GM12878 (cell line): ENCODE measurements around the gene TOE1. TPM values are rescaled to one million over a fixed set of nuclear protein-coding genes. Genes with fewer than 3 reads are reported as not detected.

Experiments used
- ATAC-seq: fragments of 200-7000 bp; cut with Tn5 transposase; 3 replicates; pipeline ENCODE4 v1.9.1; 2020; ENCODE audit warnings: mild to moderate bottlenecking, moderate library complexity
- BruUV-seq: library from RNA; stranded (reverse); fragments of 400-500 nt; replicated peaks from 2 replicates; lab custom pipeline; 2021; lab: Mats Ljungman, UMichigan
- CTCF ChIA-PET: fragments of 300-600 bp; sonication (Branson Sonifier 250); formaldehyde crosslinking; extraction: SDS; loops from one replicate; lab custom pipeline; 2021; ENCODE audit warnings: inconsistent platforms; lab: Yijun Ruan, JAX
- POLR2A ChIA-PET: fragments of 350-600 bp; formaldehyde crosslinking; extraction: SDS; loops from one replicate; lab custom pipeline; 2021; ENCODE audit warnings: inconsistent platforms; lab: Charles Lee
- RAD21 ChIA-PET: fragments of 300-600 bp; sonication (Branson Sonifier 250); formaldehyde crosslinking; loops from one replicate; lab custom pipeline; 2023; ENCODE audit warnings: antibody characterized with exemption; ENCODE audit not compliant: unreplicated experiment; lab: Charles Lee
- SMC1A ChIA-PET: fragments of 300-600 bp; sonication (Branson Sonifier 250); formaldehyde crosslinking; loops from one replicate; lab custom pipeline; 2023; ENCODE audit not compliant: unreplicated experiment, uncharacterized antibody; lab: Charles Lee
- DNase-seq: peaks from one replicate; pipeline ENCODE4 v3.0.0-alpha.2; 2011; ENCODE audit warnings: low read depth, low spot score
- FAIRE-seq: peaks from 3 replicates; lab custom pipeline; 2011; peaks lifted over from hg19 to GRCh38; lab: Jason Lieb, UNC
- H2AFZ ChIP-seq: 2 replicates; pipeline ENCODE4 v1.6.0; 2011; ENCODE audit warnings: low read depth, low read length, control low read depth; ENCODE audit not compliant: control insufficient read depth
- H3K27ac ChIP-seq: 2 replicates; pipeline ENCODE4 v1.5.1; 2011; ENCODE audit warnings: control low read depth; ENCODE audit not compliant: control insufficient read depth, insufficient read depth
- H3K27me3 ChIP-seq, 2 experiments: replicated peaks in 1 of 2; 2 replicates each; pipeline versions ENCODE4 v1.6.0 to v1.6.1; 2011; ENCODE audit warnings: low read length in 1 of 2; ENCODE audit not compliant: control insufficient read depth in 2 of 2, insufficient read depth in 2 of 2
- H3K36me3 ChIP-seq, 2 experiments: 2 replicates each; pipeline ENCODE4 v1.5.1; 2011; ENCODE audit warnings: low read length in 1 of 2; ENCODE audit not compliant: control insufficient read depth in 2 of 2, insufficient read depth in 2 of 2
- H3K4me1 ChIP-seq: 2 replicates; pipeline ENCODE4 v1.6.1; 2011; ENCODE audit warnings: mild to moderate bottlenecking, low read length, moderate library complexity, mixed read lengths; ENCODE audit not compliant: control insufficient read depth, insufficient read depth
- H3K4me2 ChIP-seq: 2 replicates; pipeline ENCODE4 v1.6.0; 2011; ENCODE audit warnings: control low read depth; ENCODE audit not compliant: control insufficient read depth, insufficient read depth
- H3K4me3 ChIP-seq: fragments of 200-600 bp; sonication (generic); 2 replicates; pipeline ENCODE4 v1.5.1; 2016
- H3K79me2 ChIP-seq: 2 replicates; pipeline ENCODE4 v1.6.0; 2011; ENCODE audit warnings: low read length; ENCODE audit not compliant: control insufficient read depth, insufficient read depth
- H3K9ac ChIP-seq: 2 replicates; pipeline ENCODE4 v1.8.0; 2011; ENCODE audit warnings: low read length, control low read depth, mixed read lengths; ENCODE audit not compliant: control insufficient read depth, insufficient read depth
- H3K9me3 ChIP-seq: replicated peaks from 3 replicates; pipeline ENCODE4 v1.5.1; 2011; ENCODE audit warnings: mild to moderate bottlenecking, low read length; ENCODE audit not compliant: control insufficient read depth, insufficient read depth
- H4K20me1 ChIP-seq: 2 replicates; pipeline ENCODE4 v1.6.0; 2011; ENCODE audit not compliant: control insufficient read depth, insufficient read depth
- BCL11A ChIP-seq: IDR thresholded peaks from 2 replicates; pipeline ENCODE4 v1.6.1; 2011; ENCODE audit warnings: low read depth, low read length
- BCL3 ChIP-seq: IDR thresholded peaks from 2 replicates; pipeline ENCODE4 v1.6.1; 2011; ENCODE audit warnings: borderline replicate concordance, low read depth, mild to moderate bottlenecking, moderate library complexity, low read length; ENCODE audit not compliant: insufficient read depth, poor library complexity, severe bottlenecking
- CBX3 ChIP-seq: fragments of 200-600 bp; sonication (generic); IDR thresholded peaks from 2 replicates; pipeline ENCODE4 v1.6.1; 2016; ENCODE audit warnings: low read depth, borderline replicate concordance
- CHD1 ChIP-seq: IDR thresholded peaks from 2 replicates; pipeline ENCODE4 v1.6.1; 2012; ENCODE audit warnings: low read depth, low read length, improper control_type of control experiment
- ETV6 ChIP-seq, 2 experiments: fragments of 450-650 bp in 1 of 2; IDR thresholded peaks in 1 of 2; conservative IDR thresholded peaks in 1 of 2; 2 replicates each; pipeline ENCODE4 v1.6.1; 2014; ENCODE audit warnings: antibody characterized with exemption in 1 of 2, borderline replicate concordance in 1 of 2, low read depth in 1 of 2, mild to moderate bottlenecking in 1 of 2, moderate library complexity in 1 of 2
- FOXK2 ChIP-seq: fragments of 450-650 bp; IDR thresholded peaks from 2 replicates; pipeline ENCODE4 v1.6.1; 2017; ENCODE audit warnings: mild to moderate bottlenecking, moderate library complexity
- IRF3 ChIP-seq: fragments of 450-650 bp; IDR thresholded peaks from 2 replicates; pipeline ENCODE4 v1.6.1; 2014; ENCODE audit warnings: mild to moderate bottlenecking
- JUND ChIP-seq: IDR thresholded peaks from 2 replicates; pipeline ENCODE4 v1.6.1; 2012; ENCODE audit warnings: low read depth, mild to moderate bottlenecking, low read length, improper control_type of control experiment, moderate library complexity
- LARP7 ChIP-seq: fragments of 450-650 bp; IDR thresholded peaks from 2 replicates; pipeline ENCODE4 v1.6.1; 2017; ENCODE audit warnings: mild to moderate bottlenecking
- POLR2A ChIP-seq: IDR thresholded peaks from 2 replicates; pipeline ENCODE4 v1.6.1; 2011; ENCODE audit warnings: low read depth, mild to moderate bottlenecking, low read length
- POLR2AphosphoS5 ChIP-seq: IDR thresholded peaks from 2 replicates; pipeline ENCODE4 v1.6.1; 2011; ENCODE audit warnings: mild to moderate bottlenecking, low read length, inconsistent platforms
- RELB ChIP-seq: fragments of 450-650 bp; IDR thresholded peaks from 2 replicates; pipeline ENCODE4 v1.6.1; 2017; ENCODE audit warnings: low read depth, mild to moderate bottlenecking, moderate library complexity
- TCF7 ChIP-seq: IDR thresholded peaks from 2 replicates; pipeline ENCODE4 v1.6.1; 2014; ENCODE audit warnings: antibody characterized with exemption, borderline replicate concordance
- USF2 ChIP-seq: IDR thresholded peaks from 2 replicates; pipeline ENCODE4 v1.6.1; 2011; ENCODE audit warnings: low read depth, low read length, improper control_type of control experiment, borderline replicate concordance
- ZNF274 ChIP-seq: IDR thresholded peaks from one replicate; pipeline ENCODE4 v1.8.0; 2011; ENCODE audit not compliant: insufficient read length, insufficient read depth
- WGBS: methylation state at CpG from one replicate; pipeline ENCODE4 v1.1.6; 2016; ENCODE audit warnings: low lambda C conversion rate; ENCODE audit not compliant: insufficient replicate concordance, insufficient coverage; ENCODE audit errors: missing lambda C conversion rate; 5-methylcytosine and 5-hydroxymethylcytosine counted together
- in situ Hi-C: fragments of 300-500 bp; cut with MboI; formaldehyde crosslinking; loops from 9 replicates; pipeline ENCODE4 v1.14.3; 2018; ENCODE audit warnings: mixed read lengths
- intact Hi-C: fragments of 100-400 bp; cut with micrococcal nuclease; formaldehyde crosslinking; loops from one replicate; pipeline ENCODE4 v1.14.2; 2022; ENCODE audit not compliant: unreplicated experiment
- polyA plus RNA-seq, 11 experiments: library from polyadenylated mRNA; depleted of rRNA in 4 of 11; unstranded in 6 of 11; stranded (reverse) in 5 of 11; fragments of >200 nt; fragmentation: Nextera tagmentation in 4 of 11; fragmentation: Illumina TruSeq in 1 of 11; extraction: Ambion mirVana in 4 of 11; extraction: Trizol in 1 of 11; gene quantifications; 1 replicate in 1 of 11; 2 replicates in 10 of 11; pipeline versions ENCODE4 v1.2.1 to v1.2.3, GENCODE V29; 2011 to 2016; ENCODE audit warnings: inconsistent platforms in 2 of 11, missing spikeins in 2 of 11, low read depth in 1 of 11
- total RNA-seq, 4 experiments: library from RNA; depleted of rRNA in 3 of 4; stranded (reverse); fragments of >200 nt in 3 of 4; fragmentation: Illumina TruSeq in 1 of 4; extraction: Trizol in 1 of 4; gene quantifications; 2 replicates each; pipeline versions ENCODE4 v1.2.1 to v1.2.3, GENCODE V29; 2013 to 2021
- TF ChIP-seq, protein P1 (sequence below): fragments of 450-650 bp; IDR thresholded peaks from 2 replicates; pipeline ENCODE4 v1.6.1; 2018; ENCODE audit warnings: mild to moderate bottlenecking, low read depth, moderate library complexity; ENCODE audit not compliant: partially characterized antibody

TOE1 gene
- total and polyA plus RNA-seq, 10 of the 15 experiments (the other 5 are each of a cell fraction or from before 2014, with no cell fraction given): 22.7 to 38.0 (median 33.3) TPM

GRCh38 chr1:45381243-45381642, 41.3 kb downstream of the TOE1 start (continued):
- TF ChIP-seq, protein P1, sequence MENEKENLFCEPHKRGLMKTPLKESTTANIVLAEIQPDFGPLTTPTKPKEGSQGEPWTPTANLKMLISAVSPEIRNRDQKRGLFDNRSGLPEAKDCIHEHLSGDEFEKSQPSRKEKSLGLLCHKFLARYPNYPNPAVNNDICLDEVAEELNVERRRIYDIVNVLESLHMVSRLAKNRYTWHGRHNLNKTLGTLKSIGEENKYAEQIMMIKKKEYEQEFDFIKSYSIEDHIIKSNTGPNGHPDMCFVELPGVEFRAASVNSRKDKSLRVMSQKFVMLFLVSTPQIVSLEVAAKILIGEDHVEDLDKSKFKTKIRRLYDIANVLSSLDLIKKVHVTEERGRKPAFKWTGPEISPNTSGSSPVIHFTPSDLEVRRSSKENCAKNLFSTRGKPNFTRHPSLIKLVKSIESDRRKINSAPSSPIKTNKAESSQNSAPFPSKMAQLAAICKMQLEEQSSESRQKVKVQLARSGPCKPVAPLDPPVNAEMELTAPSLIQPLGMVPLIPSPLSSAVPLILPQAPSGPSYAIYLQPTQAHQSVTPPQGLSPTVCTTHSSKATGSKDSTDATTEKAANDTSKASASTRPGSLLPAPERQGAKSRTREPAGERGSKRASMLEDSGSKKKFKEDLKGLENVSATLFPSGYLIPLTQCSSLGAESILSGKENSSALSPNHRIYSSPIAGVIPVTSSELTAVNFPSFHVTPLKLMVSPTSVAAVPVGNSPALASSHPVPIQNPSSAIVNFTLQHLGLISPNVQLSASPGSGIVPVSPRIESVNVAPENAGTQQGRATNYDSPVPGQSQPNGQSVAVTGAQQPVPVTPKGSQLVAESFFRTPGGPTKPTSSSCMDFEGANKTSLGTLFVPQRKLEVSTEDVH: no peak

DNA sequence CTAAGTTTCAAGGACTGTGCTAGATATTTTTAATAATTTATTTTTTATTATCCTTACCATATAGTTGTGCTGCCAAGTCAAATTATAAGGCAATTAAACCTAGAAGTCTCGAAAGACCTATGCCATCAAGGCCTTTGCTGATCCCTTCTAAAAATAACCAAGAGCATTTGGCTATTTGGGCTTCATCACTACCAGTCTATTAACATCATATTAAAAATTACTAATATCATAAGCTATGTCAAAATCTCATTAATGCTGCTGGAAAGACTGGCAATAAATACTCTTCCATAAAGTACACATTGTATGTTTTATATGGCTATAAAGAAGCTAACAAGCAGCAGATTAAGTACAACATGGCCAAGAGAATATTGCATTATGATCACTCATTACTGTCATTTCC, 43.2 kb downstream of the TOE1 start:
- no TSS peak for BruUV-seq
- intact Hi-C loops: no loop called here
- ChIA-PET CTCF (no interaction called here), SMC1A (interaction anchor here (0.5 to 1.5 kb wide), 3 partner anchors 15 to 63 kb away, joined by 4 to 6 read pairs (median 4); no protein-coding TSS in a partner anchor), RAD21 (no interaction called here), POLR2A (no interaction called here)
- in situ Hi-C loops: no loop called here
- no peak overlapping the region for H3K4me2 ChIP-seq
- H3K4me3 ChIP-seq: no peak overlapping the region
- no peaks in the 10 kb centered on the region for H3K27me3 ChIP-seq
- H3K79me2 ChIP-seq: no peaks in the 10 kb centered on the region
- H4K20me1 ChIP-seq: no peaks in the 10 kb centered on the region
- peaks cover 4% of the 10 kb centered on the region; the same call in 1 of the 2 replicates for H3K4me1 ChIP-seq
- no peak for DNase-seq
- no peak overlapping the region for H3K9ac ChIP-seq
- H2AFZ ChIP-seq: no peak overlapping the region
- no peak for FAIRE-seq
- ATAC-seq: no peak
- 27% methylated on average over 1 of the region's 1 CpG for WGBS
- no peaks in the 10 kb centered on the region; the same call in 2 of the 3 replicates for H3K9me3 ChIP-seq
- no peaks in the 10 kb centered on the region for H3K36me3 ChIP-seq
- no peak overlapping the region for H3K27ac ChIP-seq
- TF ChIP-seq IRF3 (no peak), CBX3 (no peak), POLR2A (no peak), BCL11A (no peak), TCF7 (no peak), CHD1 (no peak), JUND (no peak), BCL3 (no peak), LARP7 (no peak), ZNF274 (no peak), POLR2AphosphoS5 (no peak), FOXK2 (no peak), RELB (no peak), USF2 (no peak), ETV6 (conservative IDR thresholded peaks at IDR 0.05 in 1 of 2, IDR thresholded peaks at IDR 0.05 in 1 of 2; ENCODE audit: borderline replicate concordance in 1 of 2, low read depth in 1 of 2) (no peak)
